OCI-LY3 (cell line): Measurements from ENCODE around the gene FGF5.

Source experiments
- EZH2phosphoT487 ChIP-seq: fragments of 200-600 bp; shearing (Covaris generic); IDR thresholded peaks from 2 replicates; pipeline ENCODE4 v1.6.1; 2018; ENCODE audit warnings: antibody characterized with exemption, mixed run types, low read depth
- TF ChIP-seq, protein P1 (sequence below): fragments of 200-600, 300-600 bp; sonication (generic); IDR thresholded peaks from 2 replicates; pipeline ENCODE4 v1.5.1; 2014; ENCODE audit warnings: antibody characterized with exemption, low read length, low read depth

DNA sequence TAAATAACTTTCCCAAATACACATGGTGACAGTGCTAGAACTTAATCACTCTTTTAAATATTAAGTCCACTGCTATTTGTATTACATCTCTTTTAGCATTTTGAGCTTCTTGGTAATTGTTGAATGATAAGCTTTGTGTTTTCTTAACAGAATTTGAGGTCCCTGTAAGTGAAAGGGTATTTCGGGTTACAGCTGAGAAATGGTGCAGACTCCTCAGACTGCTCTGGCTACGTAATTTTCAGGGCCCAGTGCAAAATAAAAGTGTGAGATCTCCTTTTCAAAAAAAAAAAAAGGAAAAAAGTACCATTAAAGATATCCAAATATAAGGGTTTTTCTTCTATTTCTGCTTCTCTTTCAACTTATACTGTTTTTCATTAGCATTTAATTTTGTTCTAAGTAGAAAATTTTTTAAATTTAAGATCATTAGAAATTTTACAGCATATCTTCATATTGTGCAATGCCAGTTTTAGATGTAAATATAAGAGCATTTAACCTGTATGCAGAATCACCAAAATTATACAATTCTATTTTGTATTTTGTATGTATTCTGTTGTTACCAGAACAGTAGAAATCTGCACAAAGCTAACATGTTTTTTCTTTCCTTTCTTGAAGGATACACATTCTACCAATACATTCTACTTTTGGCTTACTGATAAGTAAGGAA, 33.6 kb upstream of the FGF5 start:
- TF ChIP-seq, protein P1, sequence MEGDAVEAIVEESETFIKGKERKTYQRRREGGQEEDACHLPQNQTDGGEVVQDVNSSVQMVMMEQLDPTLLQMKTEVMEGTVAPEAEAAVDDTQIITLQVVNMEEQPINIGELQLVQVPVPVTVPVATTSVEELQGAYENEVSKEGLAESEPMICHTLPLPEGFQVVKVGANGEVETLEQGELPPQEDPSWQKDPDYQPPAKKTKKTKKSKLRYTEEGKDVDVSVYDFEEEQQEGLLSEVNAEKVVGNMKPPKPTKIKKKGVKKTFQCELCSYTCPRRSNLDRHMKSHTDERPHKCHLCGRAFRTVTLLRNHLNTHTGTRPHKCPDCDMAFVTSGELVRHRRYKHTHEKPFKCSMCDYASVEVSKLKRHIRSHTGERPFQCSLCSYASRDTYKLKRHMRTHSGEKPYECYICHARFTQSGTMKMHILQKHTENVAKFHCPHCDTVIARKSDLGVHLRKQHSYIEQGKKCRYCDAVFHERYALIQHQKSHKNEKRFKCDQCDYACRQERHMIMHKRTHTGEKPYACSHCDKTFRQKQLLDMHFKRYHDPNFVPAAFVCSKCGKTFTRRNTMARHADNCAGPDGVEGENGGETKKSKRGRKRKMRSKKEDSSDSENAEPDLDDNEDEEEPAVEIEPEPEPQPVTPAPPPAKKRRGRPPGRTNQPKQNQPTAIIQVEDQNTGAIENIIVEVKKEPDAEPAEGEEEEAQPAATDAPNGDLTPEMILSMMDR: no peak
- TF ChIP-seq EZH2phosphoT487: no peak
